H9 (cell line): ENCODE measurements around the gene TNIK. TPM values are rescaled to one million over a fixed set of nuclear protein-coding genes. Genes with fewer than 3 reads are reported as not detected.

Source experiments
- DNase-seq: peaks from one replicate; pipeline ENCODE4 v3.0.0-alpha.2; 2017
- H2AFZ ChIP-seq: one replicate; pipeline ENCODE4 v1.6.1; 2013; ENCODE audit warnings: mild to moderate bottlenecking, low read length, control low read depth, moderate library complexity
- H2AK5ac ChIP-seq: 2 replicates; pipeline ENCODE4 v1.6.1; 2013; ENCODE audit warnings: low read length, control low read depth, mixed read lengths; ENCODE audit not compliant: insufficient read length
- H2BK120ac ChIP-seq: one replicate; pipeline ENCODE4 v1.6.1; 2013; ENCODE audit warnings: low read depth, mild to moderate bottlenecking, low read length, control low read depth, inconsistent platforms; ENCODE audit not compliant: poor library complexity, severe bottlenecking
- H2BK12ac ChIP-seq: 2 replicates; pipeline ENCODE4 v1.6.1; 2013; ENCODE audit warnings: low read length, control low read depth, mixed read lengths, low read depth; ENCODE audit not compliant: insufficient read length
- H2BK15ac ChIP-seq: 2 replicates; pipeline ENCODE4 v1.6.1; 2013; ENCODE audit warnings: low read depth, low read length, control low read depth
- H2BK20ac ChIP-seq: one replicate; pipeline ENCODE4 v1.6.1; 2013; ENCODE audit warnings: low read depth, mild to moderate bottlenecking, low read length, control low read depth, inconsistent platforms; ENCODE audit not compliant: poor library complexity, severe bottlenecking
- H2BK5ac ChIP-seq: 2 replicates; pipeline ENCODE4 v1.6.1; 2013; ENCODE audit warnings: low read length, control low read depth, mixed read lengths; ENCODE audit not compliant: insufficient read length
- H3K14ac ChIP-seq: 2 replicates; pipeline ENCODE4 v1.6.1; 2013; ENCODE audit warnings: low read length, control low read depth; ENCODE audit not compliant: insufficient read depth
- H3K18ac ChIP-seq: 2 replicates; pipeline ENCODE4 v1.6.1; 2013; ENCODE audit warnings: low read depth, mild to moderate bottlenecking, mixed read lengths, low read length, control low read depth; ENCODE audit not compliant: insufficient read length
- H3K23ac ChIP-seq: 2 replicates; pipeline ENCODE4 v1.6.1; 2013; ENCODE audit warnings: low read length, control low read depth, mixed read lengths, low read depth; ENCODE audit not compliant: insufficient read length
- H3K23me2 ChIP-seq: 2 replicates; pipeline ENCODE4 v1.6.1; 2013; ENCODE audit warnings: low read depth, mild to moderate bottlenecking, mixed read lengths, low read length, control low read depth; ENCODE audit not compliant: insufficient read length, poor library complexity, severe bottlenecking
- H3K27ac ChIP-seq: 2 replicates; pipeline ENCODE4 v1.5.1; 2013; ENCODE audit warnings: low read length, control low read depth, mixed read lengths, low read depth; ENCODE audit not compliant: insufficient read length
- H3K27me3 ChIP-seq: 2 replicates; pipeline ENCODE4 v1.6.1; 2013; ENCODE audit warnings: low read length, control low read depth, inconsistent platforms; ENCODE audit not compliant: insufficient read depth
- H3K4ac ChIP-seq: 2 replicates; pipeline ENCODE4 v1.6.1; 2013; ENCODE audit warnings: low read depth, mild to moderate bottlenecking, control low read depth, inconsistent platforms, low read length, moderate library complexity
- H3K4me1 ChIP-seq: 2 replicates; pipeline ENCODE4 v1.6.1; 2013; ENCODE audit warnings: low read length, control low read depth, inconsistent platforms; ENCODE audit not compliant: insufficient read depth
- H3K4me2 ChIP-seq: 2 replicates; pipeline ENCODE4 v1.6.1; 2013; ENCODE audit warnings: low read length, control low read depth, mixed read lengths; ENCODE audit not compliant: insufficient read length, insufficient read depth
- H3K56ac ChIP-seq: 2 replicates; pipeline ENCODE4 v1.6.1; 2013; ENCODE audit warnings: low read depth, mild to moderate bottlenecking, mixed read lengths, low read length, control low read depth; ENCODE audit not compliant: insufficient read length
- H3K79me1 ChIP-seq: 2 replicates; pipeline ENCODE4 v1.6.1; 2013; ENCODE audit warnings: low read depth, mild to moderate bottlenecking, moderate library complexity, low read length, control low read depth, inconsistent platforms; ENCODE audit not compliant: insufficient read depth, poor library complexity, severe bottlenecking
- H3K79me2 ChIP-seq: 2 replicates; pipeline ENCODE4 v1.6.1; 2013; ENCODE audit warnings: low read length, control low read depth, inconsistent platforms; ENCODE audit not compliant: insufficient read depth
- H3K9ac ChIP-seq: 2 replicates; pipeline ENCODE4 v1.6.1; 2013; ENCODE audit warnings: low read length, control low read depth, mixed read lengths; ENCODE audit not compliant: insufficient read length; ENCODE audit errors: extremely low read depth
- H3K9me3 ChIP-seq: one replicate; pipeline ENCODE4 v1.6.1; 2013; ENCODE audit warnings: low read depth, low read length, inconsistent platforms; ENCODE audit not compliant: control insufficient read depth
- H3T11ph ChIP-seq: one replicate; pipeline ENCODE4 v1.6.1; 2013; ENCODE audit warnings: mild to moderate bottlenecking, low read length, control low read depth, inconsistent platforms
- H4K20me1 ChIP-seq: one replicate; pipeline ENCODE4 v1.6.1; 2013; ENCODE audit not compliant: control insufficient read depth, insufficient read length, insufficient read depth
- H4K5ac ChIP-seq: 2 replicates; pipeline ENCODE4 v1.6.1; 2013; ENCODE audit warnings: low read depth, mild to moderate bottlenecking, mixed read lengths, low read length, control low read depth; ENCODE audit not compliant: insufficient read length
- H4K8ac ChIP-seq: replicated peaks from 2 replicates; pipeline ENCODE4 v1.6.1; 2013; ENCODE audit warnings: low read length, control low read depth, mixed read lengths, low read depth; ENCODE audit not compliant: insufficient read length
- H4K91ac ChIP-seq: 2 replicates; pipeline ENCODE4 v1.6.1; 2013; ENCODE audit warnings: low read depth, mild to moderate bottlenecking, moderate library complexity, mixed read lengths, low read length, control low read depth; ENCODE audit not compliant: insufficient read length
- H3K27ac Mint-ChIP-seq, 3 experiments: 2 replicates in 2 of 3; 3 replicates in 1 of 3; pipeline ENCODE4 v1.8.0; 2020 to 2021; ENCODE audit warnings: mixed read lengths in 3 of 3, mild to moderate bottlenecking in 1 of 3, moderate library complexity in 1 of 3
- H3K27me3 Mint-ChIP-seq: 2 replicates; pipeline ENCODE4 v1.8.0; 2021; ENCODE audit warnings: low read depth, mild to moderate bottlenecking, moderate library complexity, mixed read lengths
- H3K36me3 Mint-ChIP-seq, 3 experiments: 2 replicates in 2 of 3; 3 replicates in 1 of 3; pipeline ENCODE4 v1.8.0; 2020 to 2021; ENCODE audit warnings: low read depth in 3 of 3, mixed read lengths in 3 of 3; ENCODE audit not compliant: insufficient read depth in 1 of 3
- H3K4me1 Mint-ChIP-seq, 2 experiments: 2 replicates each; pipeline ENCODE4 v1.8.0; 2020; ENCODE audit warnings: mixed read lengths in 2 of 2
- H3K4me3 Mint-ChIP-seq, 2 experiments: 2 replicates in 1 of 2; 3 replicates in 1 of 2; pipeline ENCODE4 v1.8.0; 2020 to 2021; ENCODE audit warnings: mild to moderate bottlenecking in 2 of 2, mixed read lengths in 2 of 2, moderate library complexity in 1 of 2
- H3K9me3 Mint-ChIP-seq, 2 experiments: 2 replicates in 1 of 2; 3 replicates in 1 of 2; pipeline ENCODE4 v1.8.0; 2020; ENCODE audit warnings: mild to moderate bottlenecking in 2 of 2, mixed read lengths in 2 of 2, moderate library complexity in 1 of 2
- WGBS: extraction: QIAGEN DNeasy Blood & Tissue Kit; methylation state at CpG from one replicate; pipeline ENCODE4 v1.1.7; 2013; ENCODE audit warnings: missing lambda C conversion rate, low lambda C conversion rate, mixed read lengths; ENCODE audit not compliant: insufficient read length; ENCODE audit errors: extremely low coverage; 5-methylcytosine and 5-hydroxymethylcytosine counted together
- total RNA-seq: library from RNA; stranded (reverse); gene quantifications from 2 replicates; pipeline ENCODE4 v1.2.1, GENCODE V29; 2021
- TF ChIP-seq, protein P1 (sequence below): fragments of 200-600 bp; sonication (generic); conservative IDR thresholded peaks from 3 replicates; pipeline ENCODE4 v1.8.0; 2021; ENCODE audit warnings: antibody characterized with exemption, mild to moderate bottlenecking

TNIK gene
- total RNA-seq, 1 experiment from 2014 or later = 15.9 TPM

DNA sequence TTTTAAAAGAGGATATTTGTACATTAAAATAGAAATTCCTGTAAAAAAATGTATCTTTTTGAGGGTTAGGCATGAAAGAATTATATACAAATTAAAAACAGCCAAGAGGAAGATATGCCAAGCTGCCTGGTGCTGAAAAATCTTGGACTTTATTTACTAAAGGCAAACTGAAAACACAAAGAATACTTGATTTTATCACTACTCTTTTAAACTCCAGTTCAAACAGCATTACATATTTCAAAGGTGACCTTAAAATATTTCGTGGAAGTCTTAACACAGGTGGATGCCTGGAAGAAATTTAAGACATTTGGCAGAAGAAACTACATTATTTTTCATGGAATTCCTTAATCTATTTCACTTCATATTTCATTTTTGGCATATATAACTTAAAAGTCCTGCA is 332.6 kb downstream of the TNIK start:
- no peaks in the 10 kb centered on the region for H4K20me1 ChIP-seq
- no peak overlapping the region for H4K5ac ChIP-seq
- no peak overlapping the region for H2BK20ac ChIP-seq
- no peak overlapping the region for H4K91ac ChIP-seq
- H2BK12ac ChIP-seq = no peak overlapping the region
- no peak overlapping the region for H2BK15ac ChIP-seq
- no peak overlapping the region for H2BK120ac ChIP-seq
- H3K56ac ChIP-seq = no peak overlapping the region
- H3K4me2 ChIP-seq = no peak overlapping the region
- H2AFZ ChIP-seq = no peak overlapping the region
- H3K79me2 ChIP-seq = no peaks in the 10 kb centered on the region
- WGBS = no CpG with 5 or more reads among the region's 1 CpG
- Mint-ChIP-seq H3K4me1 (peaks cover 0 to 3% of the 10 kb centered on the region in 2 experiments; a peak in 2 of 4 replicates), H3K27ac (no peak overlapping the region), H3K4me3 (no peak overlapping the region), H3K36me3 (peaks cover 0 to 2% (median 0%) of the 10 kb centered on the region in 3 experiments; a peak in 3 of 7 replicates), H3K9me3 (no peaks in the 10 kb centered on the region), H3K27me3 (no peaks in the 10 kb centered on the region)
- H4K8ac ChIP-seq = no peak overlapping the region
- no peaks in the 10 kb centered on the region for H3K9me3 ChIP-seq
- TF ChIP-seq, protein P1, sequence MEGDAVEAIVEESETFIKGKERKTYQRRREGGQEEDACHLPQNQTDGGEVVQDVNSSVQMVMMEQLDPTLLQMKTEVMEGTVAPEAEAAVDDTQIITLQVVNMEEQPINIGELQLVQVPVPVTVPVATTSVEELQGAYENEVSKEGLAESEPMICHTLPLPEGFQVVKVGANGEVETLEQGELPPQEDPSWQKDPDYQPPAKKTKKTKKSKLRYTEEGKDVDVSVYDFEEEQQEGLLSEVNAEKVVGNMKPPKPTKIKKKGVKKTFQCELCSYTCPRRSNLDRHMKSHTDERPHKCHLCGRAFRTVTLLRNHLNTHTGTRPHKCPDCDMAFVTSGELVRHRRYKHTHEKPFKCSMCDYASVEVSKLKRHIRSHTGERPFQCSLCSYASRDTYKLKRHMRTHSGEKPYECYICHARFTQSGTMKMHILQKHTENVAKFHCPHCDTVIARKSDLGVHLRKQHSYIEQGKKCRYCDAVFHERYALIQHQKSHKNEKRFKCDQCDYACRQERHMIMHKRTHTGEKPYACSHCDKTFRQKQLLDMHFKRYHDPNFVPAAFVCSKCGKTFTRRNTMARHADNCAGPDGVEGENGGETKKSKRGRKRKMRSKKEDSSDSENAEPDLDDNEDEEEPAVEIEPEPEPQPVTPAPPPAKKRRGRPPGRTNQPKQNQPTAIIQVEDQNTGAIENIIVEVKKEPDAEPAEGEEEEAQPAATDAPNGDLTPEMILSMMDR = no peak
- H3T11ph ChIP-seq = no peak overlapping the region
- no peaks in the 10 kb centered on the region for H3K79me1 ChIP-seq
- no peak overlapping the region for H3K9ac ChIP-seq
- H3K27me3 ChIP-seq = no peaks in the 10 kb centered on the region
- no peaks in the 10 kb centered on the region for H3K23me2 ChIP-seq
- no peaks in the 10 kb centered on the region; the same call in 1 of the 2 replicates for H3K4me1 ChIP-seq
- no peak overlapping the region for H2BK5ac ChIP-seq
- H3K18ac ChIP-seq = no peak overlapping the region
- H3K14ac ChIP-seq = no peak overlapping the region
- H3K23ac ChIP-seq = no peak overlapping the region
- H2AK5ac ChIP-seq = no peak overlapping the region
- no peak overlapping the region for H3K4ac ChIP-seq
- DNase-seq = no peak
- no peak overlapping the region for H3K27ac ChIP-seq
